GM18505 (cell line): Measurements from ENCODE around the gene EGFR.

Experiments
- ATAC-seq: cut with Tn5 transposase; IDR thresholded peaks from one replicate; pipeline ENCODE4 v1.9.1; 2021; ENCODE audit not compliant: unreplicated experiment
- POLR2A ChIP-seq: IDR thresholded peaks from 4 replicates; pipeline ENCODE4 v1.6.1; 2011; ENCODE audit warnings: borderline replicate concordance; ENCODE audit not compliant: insufficient read depth, insufficient read length; ENCODE audit errors: extremely low read depth

EGFR gene

DNA sequence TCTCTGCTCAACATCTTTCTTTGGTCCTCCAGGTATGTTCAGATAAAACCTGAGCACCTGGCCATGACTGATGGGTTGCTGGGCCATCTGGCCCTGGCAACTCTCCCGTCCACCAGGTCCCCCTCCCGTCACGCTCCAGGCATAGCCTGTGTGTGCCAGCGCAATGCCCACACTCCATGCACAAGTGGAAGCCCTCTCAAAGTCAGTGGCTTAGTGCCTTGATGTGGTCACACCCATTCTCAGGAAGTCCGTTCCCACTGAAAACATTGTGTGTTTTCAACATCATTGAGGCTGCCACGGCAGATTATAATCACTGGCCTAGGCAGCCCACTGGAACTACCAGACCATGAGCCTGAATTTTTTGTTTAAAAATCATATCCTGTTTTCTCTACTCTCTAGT lies 175.7 kb downstream of the EGFR start:
- no peak for TF ChIP-seq POLR2A
- ATAC-seq = no peak

GRCh38 chr7:55198634-55199392 lies 180.0 kb downstream of the EGFR start:
- ATAC-seq = no peak
- no peak for TF ChIP-seq POLR2A

- no peak for ATAC-seq
- TF ChIP-seq POLR2A = no peak
Observed at GRCh38 chr7:55199418-55199817, 180.6 kb downstream of the EGFR start.

- ATAC-seq = no peak
- no peak for TF ChIP-seq POLR2A
Observed at GRCh38 chr7:55200441-55200840, 181.6 kb downstream of the EGFR start.

- ATAC-seq = no peak
Observed at GRCh38 chr7:55202150-55202913, 183.5 kb downstream of the EGFR start.

GRCh38 chr7:55203300-55203699 lies 184.5 kb downstream of the EGFR start:
- TF ChIP-seq POLR2A = no peak
- ATAC-seq = no peak

More at GRCh38 chr7:55202150-55202913, 183.5 kb downstream of the EGFR start:
- TF ChIP-seq POLR2A = no peak

DNA sequence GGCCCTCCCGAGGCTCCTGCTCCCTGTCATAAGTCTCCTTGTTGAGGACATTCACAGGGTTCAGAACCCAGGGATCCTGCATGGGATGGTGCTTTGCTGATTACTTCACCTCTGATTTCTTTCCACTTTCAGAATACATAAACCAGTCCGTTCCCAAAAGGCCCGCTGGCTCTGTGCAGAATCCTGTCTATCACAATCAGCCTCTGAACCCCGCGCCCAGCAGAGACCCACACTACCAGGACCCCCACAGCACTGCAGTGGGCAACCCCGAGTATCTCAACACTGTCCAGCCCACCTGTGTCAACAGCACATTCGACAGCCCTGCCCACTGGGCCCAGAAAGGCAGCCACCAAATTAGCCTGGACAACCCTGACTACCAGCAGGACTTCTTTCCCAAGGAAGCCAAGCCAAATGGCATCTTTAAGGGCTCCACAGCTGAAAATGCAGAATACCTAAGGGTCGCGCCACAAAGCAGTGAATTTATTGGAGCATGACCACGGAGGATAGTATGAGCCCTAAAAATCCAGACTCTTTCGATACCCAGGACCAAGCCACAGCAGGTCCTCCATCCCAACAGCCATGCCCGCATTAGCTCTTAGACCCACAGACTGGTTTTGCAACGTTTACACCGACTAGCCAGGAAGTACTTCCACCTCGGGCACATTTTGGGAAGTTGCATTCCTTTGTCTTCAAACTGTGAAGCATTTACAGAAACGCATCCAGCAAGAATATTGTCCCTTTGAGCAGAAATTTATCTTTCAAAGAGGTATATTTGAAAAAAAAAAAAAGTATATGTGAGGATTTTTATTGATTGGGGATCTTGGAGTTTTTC lies 186.5 kb downstream of the EGFR start:
- no peak for ATAC-seq
- TF ChIP-seq POLR2A = no peak

GRCh38 chr7:55206235-55207029 lies 187.6 kb downstream of the EGFR start:
- peak; percentile 62 for ATAC-seq

GRCh38 chr7:55207436-55208125 lies 188.8 kb downstream of the EGFR start:
- no peak for ATAC-seq
- no peak for TF ChIP-seq POLR2A

More at GRCh38 chr7:55206235-55207029, 187.6 kb downstream of the EGFR start:
- no peak for TF ChIP-seq POLR2A

DNA sequence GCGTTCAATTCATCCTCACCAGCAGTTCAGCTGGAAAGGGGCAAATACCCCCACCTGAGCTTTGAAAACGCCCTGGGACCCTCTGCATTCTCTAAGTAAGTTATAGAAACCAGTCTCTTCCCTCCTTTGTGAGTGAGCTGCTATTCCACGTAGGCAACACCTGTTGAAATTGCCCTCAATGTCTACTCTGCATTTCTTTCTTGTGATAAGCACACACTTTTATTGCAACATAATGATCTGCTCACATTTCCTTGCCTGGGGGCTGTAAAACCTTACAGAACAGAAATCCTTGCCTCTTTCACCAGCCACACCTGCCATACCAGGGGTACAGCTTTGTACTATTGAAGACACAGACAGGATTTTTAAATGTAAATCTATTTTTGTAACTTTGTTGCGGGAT lies 190.5 kb downstream of the EGFR start:
- ATAC-seq = no peak
- TF ChIP-seq POLR2A = no peak

GRCh38 chr7:55210176-55210575 lies 191.4 kb downstream of the EGFR start:
- ATAC-seq = no peak
- TF ChIP-seq POLR2A = no peak

- ATAC-seq = no peak
- no peak for TF ChIP-seq POLR2A
Observed at GRCh38 chr7:55210716-55211115, 191.9 kb downstream of the EGFR start.

DNA sequence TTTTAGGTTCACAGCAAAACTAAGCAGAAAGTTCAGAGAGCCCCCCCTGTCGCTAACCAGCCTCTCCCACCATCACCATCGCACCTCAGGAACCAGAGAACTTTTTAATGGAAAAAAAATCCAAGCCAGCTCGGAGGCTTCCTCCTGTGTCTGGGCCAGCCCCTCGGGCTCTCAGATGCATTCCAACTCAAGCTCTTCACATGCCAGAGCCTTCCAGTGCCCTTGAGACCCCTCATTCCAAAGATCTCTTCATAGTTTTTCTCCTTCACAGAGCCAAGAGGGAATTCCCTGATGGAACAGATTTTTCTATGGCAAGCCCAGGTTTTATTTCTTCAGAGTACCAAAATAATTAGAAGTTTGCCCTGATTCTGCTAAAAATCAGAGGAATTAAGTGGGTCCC lies 192.9 kb downstream of the EGFR start:
- no peak for TF ChIP-seq POLR2A
- no peak for ATAC-seq

GRCh38 chr7:55212176-55212575 lies 193.4 kb downstream of the EGFR start:
- no peak for ATAC-seq
- TF ChIP-seq POLR2A = no peak
